Activated T-cell treated with anti-CD3 and anti-CD28 coated beads, Interleukin-2, amount 50 U/mL, for 24 hours (primary cell): ENCODE measurements around the gene ZNF618.

Experiments
- DNase-seq: peaks from one replicate; pipeline ENCODE4 v3.0.0-alpha.2; 2020
- H3K27ac Mint-ChIP-seq: 2 replicates; pipeline ENCODE4 v1.8.0; 2020; ENCODE audit warnings: mild to moderate bottlenecking, mixed read lengths
- H3K27me3 Mint-ChIP-seq: 2 replicates; pipeline ENCODE4 v1.8.0; 2020; ENCODE audit warnings: mixed read lengths
- H3K36me3 Mint-ChIP-seq: 2 replicates; pipeline ENCODE4 v1.8.0; 2020; ENCODE audit warnings: low read depth, mixed read lengths
- H3K4me1 Mint-ChIP-seq: 2 replicates; pipeline ENCODE4 v1.8.0; 2020; ENCODE audit warnings: low read depth, mixed read lengths
- H3K4me3 Mint-ChIP-seq: 2 replicates; pipeline ENCODE4 v1.8.0; 2020; ENCODE audit warnings: mild to moderate bottlenecking, moderate library complexity, mixed read lengths
- H3K9me3 Mint-ChIP-seq: 2 replicates; pipeline ENCODE4 v1.8.0; 2020; ENCODE audit warnings: mixed read lengths

Gene ZNF618

DNA sequence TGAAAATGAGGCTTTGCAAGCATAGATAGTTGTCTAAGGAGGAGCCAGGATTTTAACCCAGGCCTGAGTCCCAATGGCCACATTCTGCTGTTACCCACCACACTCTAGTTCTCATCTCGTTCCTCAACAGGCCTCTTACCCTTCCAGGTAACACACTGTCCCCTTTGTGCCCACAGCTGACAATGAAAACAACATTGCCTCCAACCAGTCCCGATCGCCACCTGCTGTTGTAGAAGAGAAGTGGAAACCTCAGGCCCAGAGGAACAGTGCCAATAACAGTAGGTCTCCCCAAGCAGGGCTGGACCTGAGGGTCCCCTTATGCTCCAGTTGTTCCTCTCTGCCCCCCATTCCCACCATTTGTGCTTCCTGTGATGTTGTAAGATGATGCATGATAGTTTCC, 171.6 kb downstream of the ZNF618 start:
- DNase-seq, result no peak
- H3K4me1 Mint-ChIP-seq, result no peaks in the 10 kb centered on the region
- H3K36me3 Mint-ChIP-seq, result no peaks in the 10 kb centered on the region
- H3K9me3 Mint-ChIP-seq, result no peaks in the 10 kb centered on the region
- H3K27me3 Mint-ChIP-seq, result no peaks in the 10 kb centered on the region
- no peak overlapping the region for H3K4me3 Mint-ChIP-seq
- no peak overlapping the region for H3K27ac Mint-ChIP-seq

DNA sequence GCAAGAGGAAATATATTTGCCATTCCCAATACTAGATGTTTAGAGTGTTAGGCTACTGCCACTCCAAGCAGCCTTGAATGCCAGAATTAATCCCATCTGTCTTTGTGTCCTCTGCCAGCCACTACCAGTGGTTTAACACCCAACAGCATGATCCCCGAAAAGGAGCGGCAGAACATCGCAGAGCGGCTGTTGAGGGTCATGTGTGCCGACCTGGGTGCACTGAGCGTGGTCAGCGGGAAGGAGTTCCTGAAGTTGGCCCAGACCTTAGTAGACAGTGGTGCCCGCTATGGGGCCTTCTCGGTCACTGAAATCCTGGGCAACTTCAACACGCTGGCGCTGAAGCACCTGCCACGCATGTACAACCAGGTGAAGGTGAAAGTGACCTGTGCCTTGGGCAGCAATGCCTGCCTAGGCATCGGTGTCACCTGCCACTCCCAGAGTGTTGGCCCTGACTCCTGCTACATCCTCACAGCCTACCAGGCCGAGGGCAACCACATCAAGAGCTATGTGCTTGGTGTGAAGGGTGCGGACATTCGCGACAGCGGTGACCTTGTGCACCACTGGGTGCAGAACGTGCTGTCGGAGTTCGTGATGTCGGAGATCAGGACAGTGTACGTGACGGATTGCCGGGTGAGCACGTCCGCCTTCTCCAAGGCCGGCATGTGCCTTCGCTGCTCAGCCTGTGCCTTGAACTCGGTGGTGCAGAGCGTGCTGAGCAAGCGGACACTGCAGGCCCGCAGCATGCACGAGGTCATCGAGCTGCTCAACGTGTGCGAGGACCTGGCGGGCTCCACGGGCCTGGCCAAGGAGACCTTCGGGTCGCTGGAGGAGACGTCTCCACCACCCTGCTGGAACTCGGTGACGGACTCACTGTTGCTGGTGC, 172.7 kb downstream of the ZNF618 start:
- H3K27me3 Mint-ChIP-seq, result no peaks in the 10 kb centered on the region
- H3K4me1 Mint-ChIP-seq, result no peaks in the 10 kb centered on the region
- DNase-seq, result no peak
- no peak overlapping the region for H3K4me3 Mint-ChIP-seq
- no peak overlapping the region for H3K27ac Mint-ChIP-seq
- H3K9me3 Mint-ChIP-seq, result no peaks in the 10 kb centered on the region
- H3K36me3 Mint-ChIP-seq, result no peaks in the 10 kb centered on the region

DNA sequence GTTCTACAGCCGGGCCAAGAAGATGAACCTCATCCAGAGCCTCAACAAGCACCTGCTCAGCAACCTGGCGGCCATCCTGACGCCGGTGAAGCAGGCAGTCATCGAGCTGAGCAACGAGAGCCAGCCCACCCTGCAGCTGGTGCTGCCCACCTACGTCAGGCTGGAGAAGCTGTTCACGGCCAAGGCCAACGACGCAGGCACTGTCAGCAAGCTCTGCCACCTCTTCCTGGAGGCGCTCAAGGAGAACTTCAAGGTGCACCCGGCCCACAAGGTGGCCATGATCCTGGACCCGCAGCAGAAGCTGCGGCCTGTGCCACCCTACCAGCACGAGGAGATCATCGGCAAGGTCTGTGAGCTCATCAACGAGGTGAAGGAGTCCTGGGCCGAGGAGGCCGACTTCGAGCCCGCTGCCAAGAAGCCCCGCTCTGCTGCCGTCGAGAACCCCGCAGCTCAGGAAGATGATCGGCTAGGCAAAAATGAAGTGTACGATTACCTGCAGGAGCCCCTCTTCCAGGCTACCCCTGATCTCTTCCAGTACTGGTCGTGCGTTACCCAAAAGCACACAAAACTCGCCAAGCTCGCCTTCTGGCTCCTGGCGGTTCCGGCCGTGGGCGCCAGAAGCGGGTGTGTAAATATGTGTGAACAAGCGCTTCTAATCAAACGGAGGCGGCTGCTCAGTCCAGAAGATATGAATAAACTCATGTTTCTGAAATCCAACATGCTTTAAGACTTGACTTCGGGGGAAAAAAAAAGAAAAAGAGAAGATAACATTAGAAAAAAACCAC, 173.5 kb downstream of the ZNF618 start:
- Mint-ChIP-seq H3K27ac (no peak overlapping the region), H3K4me3 (no peak overlapping the region), H3K4me1 (no peaks in the 10 kb centered on the region), H3K36me3 (no peaks in the 10 kb centered on the region), H3K9me3 (no peaks in the 10 kb centered on the region), H3K27me3 (no peaks in the 10 kb centered on the region)
- DNase-seq, result no peak

DNA sequence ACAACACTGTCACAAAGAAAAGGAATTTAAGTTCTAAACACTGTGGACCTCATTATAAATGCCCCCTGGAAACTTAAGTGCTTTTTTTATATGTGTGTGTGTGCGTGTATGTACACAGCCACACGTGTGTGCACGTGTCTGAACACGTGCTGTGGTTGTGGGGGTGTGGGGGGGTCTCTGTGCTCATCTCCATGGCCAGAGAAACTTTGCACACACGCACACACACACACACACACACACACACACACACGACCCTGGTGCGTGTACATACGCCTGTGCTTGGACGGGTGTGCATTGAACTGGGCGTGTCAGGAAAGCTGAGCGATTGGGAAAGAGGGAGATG, 174.1 kb downstream of the ZNF618 start:
- DNase-seq, result no peak
- H3K27ac Mint-ChIP-seq, result no peak overlapping the region
- no peaks in the 10 kb centered on the region for H3K4me1 Mint-ChIP-seq
- no peaks in the 10 kb centered on the region for H3K27me3 Mint-ChIP-seq
- no peaks in the 10 kb centered on the region for H3K36me3 Mint-ChIP-seq
- no peak overlapping the region for H3K4me3 Mint-ChIP-seq
- H3K9me3 Mint-ChIP-seq, result no peaks in the 10 kb centered on the region

DNA sequence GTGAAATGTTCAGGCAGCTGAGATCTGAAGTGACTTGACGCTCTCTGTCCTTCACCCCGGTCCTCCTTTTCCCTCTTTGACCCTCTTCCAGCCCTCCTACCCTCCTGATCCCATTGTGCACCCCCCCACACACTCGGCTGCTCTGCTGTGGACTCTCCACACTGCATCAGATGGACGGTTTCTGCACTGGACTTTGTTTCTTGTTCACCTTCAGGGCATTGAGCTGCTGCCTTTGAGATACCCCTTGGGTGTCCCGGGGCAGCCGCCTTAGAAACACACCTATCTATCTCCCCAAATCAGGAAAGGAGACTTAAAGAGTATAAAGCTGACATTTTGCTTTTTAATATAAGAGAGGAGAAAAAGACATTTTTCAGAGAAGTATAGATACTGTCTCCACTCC, 174.5 kb downstream of the ZNF618 start:
- DNase-seq, result no peak
- no peaks in the 10 kb centered on the region for H3K9me3 Mint-ChIP-seq
- H3K27ac Mint-ChIP-seq, result no peak overlapping the region
- H3K27me3 Mint-ChIP-seq, result no peaks in the 10 kb centered on the region
- no peak overlapping the region for H3K4me3 Mint-ChIP-seq
- H3K36me3 Mint-ChIP-seq, result no peaks in the 10 kb centered on the region
- no peaks in the 10 kb centered on the region for H3K4me1 Mint-ChIP-seq

DNA sequence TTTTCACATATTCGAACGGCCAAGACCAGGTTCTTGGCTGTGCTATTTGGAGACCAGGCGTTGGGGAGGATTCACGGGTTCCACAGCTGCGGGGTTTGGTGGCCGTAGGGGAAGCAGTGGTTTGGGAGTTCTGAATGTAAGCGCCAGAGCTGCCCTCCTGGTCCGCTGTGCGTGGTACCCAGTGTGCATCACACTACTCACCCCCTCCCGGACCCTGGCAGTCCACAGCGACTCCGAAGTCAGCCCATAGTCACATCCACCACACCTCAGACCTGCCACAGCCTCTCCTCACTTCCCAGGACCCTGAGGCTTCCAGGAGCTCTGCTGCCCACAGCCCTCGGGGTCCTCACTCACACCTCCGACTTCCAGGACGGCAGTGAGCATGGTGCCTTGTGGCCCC, 175.2 kb downstream of the ZNF618 start:
- no peak for DNase-seq
- Mint-ChIP-seq H3K36me3 (no peaks in the 10 kb centered on the region), H3K27ac (no peak overlapping the region), H3K9me3 (no peaks in the 10 kb centered on the region), H3K27me3 (no peaks in the 10 kb centered on the region), H3K4me1 (no peaks in the 10 kb centered on the region), H3K4me3 (no peak overlapping the region)

DNA sequence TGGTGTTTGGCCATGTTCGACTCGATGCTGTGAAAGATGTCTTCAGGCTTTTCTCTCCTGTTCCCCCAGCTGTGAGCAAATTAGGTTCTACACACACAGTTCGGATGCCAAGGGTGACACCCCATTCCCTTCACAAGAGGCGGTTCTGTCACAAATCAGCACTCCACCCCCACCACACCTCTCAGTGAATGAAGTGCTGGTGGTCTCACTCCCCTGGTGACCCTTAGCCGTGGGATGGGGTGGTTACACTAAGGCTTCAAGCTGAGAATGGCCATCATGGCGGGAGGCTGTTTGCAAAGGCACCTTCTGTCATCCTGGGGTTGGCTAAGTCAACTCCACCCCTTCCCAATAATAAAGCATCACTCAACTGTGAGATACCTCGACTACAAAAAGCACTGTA, 175.6 kb downstream of the ZNF618 start:
- no peak for DNase-seq
- H3K4me3 Mint-ChIP-seq, result no peak overlapping the region
- no peaks in the 10 kb centered on the region for H3K36me3 Mint-ChIP-seq
- no peaks in the 10 kb centered on the region for H3K4me1 Mint-ChIP-seq
- H3K9me3 Mint-ChIP-seq, result no peaks in the 10 kb centered on the region
- H3K27me3 Mint-ChIP-seq, result no peaks in the 10 kb centered on the region
- no peak overlapping the region for H3K27ac Mint-ChIP-seq

DNA sequence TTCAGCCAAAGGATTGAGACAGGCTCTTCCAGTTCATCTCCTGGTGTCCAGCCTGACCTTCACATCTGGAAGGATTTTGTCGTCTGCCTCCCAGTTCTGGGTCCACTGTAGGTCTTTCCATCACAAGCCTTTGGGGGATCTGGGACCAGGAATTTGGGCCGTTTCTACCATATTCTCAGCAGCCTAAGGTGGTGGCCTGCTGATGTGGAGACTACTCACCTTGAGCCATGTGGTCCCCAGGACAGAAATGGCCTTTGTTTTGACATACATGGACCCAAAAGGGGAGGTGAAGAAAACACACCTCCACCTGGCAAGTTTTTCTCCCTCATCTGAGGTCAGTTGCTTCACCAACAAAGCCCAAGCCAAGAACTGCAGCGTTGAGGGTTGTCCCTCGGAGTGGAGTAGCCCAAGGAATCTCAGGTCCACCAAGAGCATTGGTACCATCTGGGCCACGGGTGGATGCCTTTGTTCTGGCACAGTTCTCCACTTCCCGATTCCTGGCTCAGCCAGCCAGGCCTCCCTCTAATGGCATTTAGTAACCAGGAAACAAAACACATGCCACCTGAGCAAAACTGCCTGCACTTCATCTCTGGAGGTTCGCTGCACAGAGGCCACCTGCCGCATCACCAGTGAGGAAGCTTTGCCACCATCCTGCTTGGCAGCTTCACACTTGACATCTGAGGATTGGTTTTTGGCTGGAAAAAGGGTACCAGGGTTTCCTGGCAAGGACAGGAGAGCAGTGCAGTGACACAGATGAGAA, 177.3 kb downstream of the ZNF618 start:
- H3K4me3 Mint-ChIP-seq, result no peak overlapping the region
- H3K27ac Mint-ChIP-seq, result no peak overlapping the region
- H3K27me3 Mint-ChIP-seq, result no peaks in the 10 kb centered on the region

DNA sequence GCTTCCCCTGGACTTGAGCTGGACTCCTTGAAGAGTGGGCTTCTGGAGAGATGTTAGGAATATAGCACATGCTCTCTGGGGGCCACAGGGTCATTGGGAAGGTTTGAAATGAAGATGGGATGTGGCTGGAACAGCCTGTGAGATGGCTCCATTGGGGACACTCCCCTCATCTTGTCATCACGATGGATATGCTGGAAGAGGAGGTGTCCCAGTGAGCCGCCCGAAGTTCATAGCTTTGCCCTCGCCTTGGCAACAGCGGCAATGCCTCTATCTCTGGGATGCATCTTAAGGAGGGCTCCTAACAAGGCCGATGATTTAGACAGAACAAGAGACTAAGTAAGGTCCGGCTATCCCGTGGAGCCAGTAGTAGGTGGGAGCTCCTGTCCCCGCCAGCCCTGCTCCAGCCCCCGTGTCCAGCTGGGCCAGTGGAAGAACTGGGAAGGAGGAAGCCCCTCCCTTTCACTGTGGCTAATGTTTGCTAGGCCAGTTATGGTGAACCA, 178.1 kb downstream of the ZNF618 start:
- H3K27me3 Mint-ChIP-seq, result no peaks in the 10 kb centered on the region
- H3K9me3 Mint-ChIP-seq, result no peaks in the 10 kb centered on the region
- H3K4me3 Mint-ChIP-seq, result no peak overlapping the region
- no peak for DNase-seq
- no peaks in the 10 kb centered on the region for H3K4me1 Mint-ChIP-seq
- no peaks in the 10 kb centered on the region for H3K36me3 Mint-ChIP-seq
- no peak overlapping the region for H3K27ac Mint-ChIP-seq

More for the DNA sequence above, 177.3 kb downstream of the ZNF618 start:
- no peaks in the 10 kb centered on the region for H3K4me1 Mint-ChIP-seq
- no peak for DNase-seq
- no peaks in the 10 kb centered on the region for H3K36me3 Mint-ChIP-seq
- H3K9me3 Mint-ChIP-seq, result no peaks in the 10 kb centered on the region

DNA sequence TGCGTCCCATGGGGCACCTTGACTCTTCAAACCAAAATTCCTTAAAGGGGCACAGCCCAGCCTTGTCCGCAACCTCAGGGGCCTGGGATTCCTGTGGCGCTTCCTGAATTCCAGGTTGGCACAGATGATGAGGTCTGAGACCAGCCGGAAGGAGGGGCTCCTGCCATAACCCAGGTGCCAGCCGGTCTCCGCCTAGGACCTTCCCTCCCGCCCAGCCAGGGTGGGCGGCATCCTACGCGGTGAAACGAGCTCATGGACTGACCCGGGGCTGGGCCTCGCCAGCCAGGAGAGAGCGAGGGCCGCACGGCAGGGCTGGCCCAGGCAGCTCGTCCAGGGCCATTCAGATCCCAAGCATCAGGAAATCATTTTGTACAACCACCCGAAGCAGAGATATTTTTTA, 179.0 kb downstream of the ZNF618 start:
- DNase-seq, result no peak
- Mint-ChIP-seq H3K4me1 (no peaks in the 10 kb centered on the region), H3K27ac (no peak overlapping the region), H3K36me3 (no peaks in the 10 kb centered on the region), H3K27me3 (no peaks in the 10 kb centered on the region), H3K9me3 (no peaks in the 10 kb centered on the region), H3K4me3 (no peak overlapping the region)

DNA sequence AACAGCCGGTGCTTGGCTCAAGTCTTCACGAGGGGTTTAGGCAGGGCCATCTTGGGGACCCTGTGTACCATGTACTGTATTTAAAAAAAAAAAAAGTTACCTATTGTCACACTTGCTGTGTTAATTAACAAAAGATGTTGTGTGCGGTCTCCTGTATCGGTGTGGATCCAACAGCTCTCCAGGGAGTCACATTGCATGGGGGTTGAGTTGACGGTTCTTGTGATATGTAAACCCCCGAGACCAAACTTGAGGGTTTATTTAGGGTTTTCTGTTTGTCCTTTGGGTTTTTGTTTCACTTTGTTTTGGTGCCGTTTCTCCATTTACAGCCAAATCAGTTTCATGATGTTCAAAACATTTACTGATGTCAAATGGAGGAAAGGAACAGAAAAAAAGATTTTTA, 179.8 kb downstream of the ZNF618 start:
- Mint-ChIP-seq H3K27ac (no peak overlapping the region), H3K9me3 (no peaks in the 10 kb centered on the region), H3K27me3 (no peaks in the 10 kb centered on the region), H3K36me3 (no peaks in the 10 kb centered on the region), H3K4me3 (no peak overlapping the region), H3K4me1 (no peaks in the 10 kb centered on the region)
- no peak for DNase-seq

DNA sequence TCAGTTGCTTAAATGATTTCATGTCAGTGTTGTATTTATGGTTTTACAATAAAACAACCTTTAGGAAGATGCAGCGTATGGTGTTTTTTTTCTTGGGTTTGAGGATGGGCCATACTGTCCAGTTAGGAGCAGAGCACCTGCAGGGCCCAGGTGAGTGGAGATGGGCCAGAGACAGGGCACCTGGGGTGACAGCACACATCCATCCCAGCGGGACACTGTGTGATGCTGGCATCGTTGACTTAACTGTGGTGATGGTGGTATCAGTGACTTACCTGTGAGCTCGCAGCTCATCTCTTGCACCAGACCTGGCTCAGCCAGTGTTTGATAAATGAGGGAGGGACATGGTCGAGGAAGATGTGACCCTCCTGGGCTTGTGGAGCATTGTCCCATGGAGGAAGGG, 180.4 kb downstream of the ZNF618 start:
- no peak for DNase-seq
- no peaks in the 10 kb centered on the region for H3K36me3 Mint-ChIP-seq
- H3K4me3 Mint-ChIP-seq, result no peak overlapping the region
- peaks cover under 1% of the 10 kb centered on the region for H3K27me3 Mint-ChIP-seq
- no peak overlapping the region for H3K27ac Mint-ChIP-seq
- H3K9me3 Mint-ChIP-seq, result no peaks in the 10 kb centered on the region
- no peaks in the 10 kb centered on the region for H3K4me1 Mint-ChIP-seq

DNA sequence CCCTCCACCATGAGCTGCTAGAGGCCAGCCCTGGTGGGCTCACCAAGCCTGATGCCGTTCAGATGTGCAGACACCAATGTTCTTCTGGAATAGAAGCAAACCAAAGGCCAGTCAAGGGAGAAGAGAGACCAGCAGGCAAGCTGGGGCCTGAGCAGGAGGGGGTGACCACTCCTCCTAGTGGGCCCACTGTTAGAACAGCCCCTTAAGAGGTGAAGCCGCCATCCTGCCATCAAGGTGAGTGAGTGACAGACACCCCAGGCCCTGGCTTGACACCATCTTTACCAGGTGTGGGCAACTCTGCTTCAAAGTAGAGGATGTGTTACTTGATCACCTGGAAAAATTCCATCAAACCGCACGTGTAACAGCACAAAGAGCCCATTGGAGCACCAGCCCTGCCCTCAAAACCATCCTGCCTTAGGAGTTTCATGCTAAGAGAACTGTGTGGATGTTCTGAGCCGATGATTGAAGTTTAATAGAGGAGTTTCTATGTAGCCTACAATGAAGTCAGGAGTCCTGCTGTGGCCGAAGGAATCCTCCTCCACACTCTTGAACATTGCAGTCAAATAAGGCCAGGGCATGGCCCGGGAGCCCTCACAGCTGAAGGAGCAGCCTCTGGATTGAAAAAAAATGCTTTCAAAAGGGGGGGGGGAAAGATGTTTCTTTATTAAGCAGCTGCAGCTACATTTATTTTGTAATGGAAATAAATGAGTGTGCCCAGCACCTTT, 181.2 kb downstream of the ZNF618 start:
- Mint-ChIP-seq H3K9me3 (no peaks in the 10 kb centered on the region), H3K27me3 (peaks cover 7% of the 10 kb centered on the region), H3K27ac (no peak overlapping the region), H3K36me3 (no peaks in the 10 kb centered on the region), H3K4me1 (no peaks in the 10 kb centered on the region), H3K4me3 (no peak overlapping the region)
- no peak for DNase-seq

DNA sequence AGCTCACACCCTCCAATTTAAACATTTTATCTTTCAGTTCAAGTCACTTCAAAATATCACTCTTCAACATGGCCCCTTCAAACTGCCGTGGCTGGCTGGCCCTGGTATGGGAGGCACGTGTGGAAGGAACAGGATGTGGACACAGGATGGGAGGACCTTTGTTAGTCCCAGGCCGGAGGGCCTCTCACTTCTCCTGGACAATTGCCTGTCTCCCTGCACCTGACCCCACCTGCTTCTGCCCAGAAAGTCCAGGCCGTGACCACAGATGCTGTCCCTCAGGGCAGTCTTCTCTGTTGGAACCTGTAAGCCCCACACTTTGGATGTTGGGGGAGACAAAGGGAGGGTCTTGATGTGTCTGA, 182.6 kb downstream of the ZNF618 start:
- H3K36me3 Mint-ChIP-seq, result no peaks in the 10 kb centered on the region
- peaks cover 14% of the 10 kb centered on the region for H3K27me3 Mint-ChIP-seq
- no peak overlapping the region for H3K4me3 Mint-ChIP-seq
- DNase-seq, result no peak
- no peak overlapping the region for H3K27ac Mint-ChIP-seq
- no peaks in the 10 kb centered on the region for H3K9me3 Mint-ChIP-seq
- H3K4me1 Mint-ChIP-seq, result no peaks in the 10 kb centered on the region
